ENCODE measurements around the gene TUBB3. TPM values are rescaled to one million over a fixed set of nuclear protein-coding genes. Genes with fewer than 3 reads are reported as not detected.

TUBB3 gene
- total RNA-seq, 1 experiment from 2014 or later = 52.1 TPM

GRCh38 chr16:89922477-89922883 lies 662 bp upstream of the TUBB3 start:
- Mint-ChIP-seq H3K9me3 (ENCODE audit: low read depth, unreplicated experiment) (no peaks in the 10 kb centered on the region), H3K4me3 (ENCODE audit: low read depth, unreplicated experiment) (peak overlapping the region; percentile 76), H3K27me3 (ENCODE audit: unreplicated experiment) (no peaks in the 10 kb centered on the region), H3K27ac (ENCODE audit: unreplicated experiment) (peak overlapping the region; percentile 88), H3K36me3 (ENCODE audit: insufficient read depth, unreplicated experiment) (peaks cover 87% of the 10 kb centered on the region), H3K4me1 (ENCODE audit: low read depth, unreplicated experiment) (peaks cover 24% of the 10 kb centered on the region)
- CTCF ChIA-PET = interaction anchor here (1.0 to 1.9 kb wide), 8 partner anchors 12 to 222 kb away, joined by 3 to 9 read pairs (median 4); partner anchors contain the start of gene TCF25
- peak; percentile 85 for DNase-seq
- intact Hi-C loops (cut with micrococcal nuclease; ENCODE audit: unreplicated experiment) = no loop called here
- no TSS peak for BruUV-seq (replicated peaks)
- TF ChIP-seq CTCF (IDR thresholded peaks at IDR 0.05; ENCODE audit: unreplicated experiment) = no peak

GRCh38 chr16:89923640-89924296 lies 626 bp downstream of the TUBB3 start:
- no peak for DNase-seq
- H3K9me3 Mint-ChIP-seq (ENCODE audit: low read depth, unreplicated experiment) = no peaks in the 10 kb centered on the region
- peaks cover 78% of the 10 kb centered on the region for H3K36me3 Mint-ChIP-seq (ENCODE audit: insufficient read depth, unreplicated experiment)
- peak overlapping the region; percentile 76 for H3K4me3 Mint-ChIP-seq (ENCODE audit: low read depth, unreplicated experiment)
- intact Hi-C loops (cut with micrococcal nuclease; ENCODE audit: unreplicated experiment) = no loop called here
- CTCF ChIA-PET = interaction anchor here (0.6 to 1.9 kb wide), 5 partner anchors 16 to 224 kb away, joined by 3 to 4 read pairs (median 3); partner anchors contain the start of gene TCF25
- TF ChIP-seq CTCF (IDR thresholded peaks at IDR 0.05; ENCODE audit: unreplicated experiment) = no peak
- H3K27ac Mint-ChIP-seq (ENCODE audit: unreplicated experiment) = peak overlapping the region; percentile 88
- BruUV-seq (replicated peaks) = TSS peak; percentile 13
- no peaks in the 10 kb centered on the region for H3K27me3 Mint-ChIP-seq (ENCODE audit: unreplicated experiment)
- H3K4me1 Mint-ChIP-seq (ENCODE audit: low read depth, unreplicated experiment) = peaks cover 11% of the 10 kb centered on the region

GRCh38 chr16:89924297-89924924 lies 1.3 kb downstream of the TUBB3 start:
- Mint-ChIP-seq H3K36me3 (ENCODE audit: insufficient read depth, unreplicated experiment) (peaks cover 71% of the 10 kb centered on the region), H3K27ac (ENCODE audit: unreplicated experiment) (peak overlapping the region; percentile 88), H3K27me3 (ENCODE audit: unreplicated experiment) (no peaks in the 10 kb centered on the region), H3K9me3 (ENCODE audit: low read depth, unreplicated experiment) (no peaks in the 10 kb centered on the region), H3K4me1 (ENCODE audit: low read depth, unreplicated experiment) (peaks cover 8% of the 10 kb centered on the region), H3K4me3 (ENCODE audit: low read depth, unreplicated experiment) (peak overlapping the region; percentile 76)
- CTCF ChIA-PET = interaction anchor here (0.6 to 1.5 kb wide), 3 partner anchors 17 to 224 kb away, joined by 3 to 4 read pairs (median 3); no protein-coding TSS in a partner anchor
- no TSS peak for BruUV-seq (replicated peaks)
- peak; percentile 43 for DNase-seq
- no peak for TF ChIP-seq CTCF (IDR thresholded peaks at IDR 0.05; ENCODE audit: unreplicated experiment)
- intact Hi-C loops (cut with micrococcal nuclease; ENCODE audit: unreplicated experiment) = no loop called here

GRCh38 chr16:89924925-89925307 lies 1.8 kb downstream of the TUBB3 start:
- peak overlapping the region; percentile 76 for H3K4me3 Mint-ChIP-seq (ENCODE audit: low read depth, unreplicated experiment)
- H3K27ac Mint-ChIP-seq (ENCODE audit: unreplicated experiment) = no peak overlapping the region
- TF ChIP-seq CTCF (IDR thresholded peaks at IDR 0.05; ENCODE audit: unreplicated experiment) = no peak
- H3K4me1 Mint-ChIP-seq (ENCODE audit: low read depth, unreplicated experiment) = peaks cover 8% of the 10 kb centered on the region
- H3K27me3 Mint-ChIP-seq (ENCODE audit: unreplicated experiment) = no peaks in the 10 kb centered on the region
- CTCF ChIA-PET = interaction anchor here (1.2 to 1.5 kb wide), 2 partner anchors 22 to 225 kb away, joined by 3 read pairs; no protein-coding TSS in a partner anchor
- DNase-seq = no peak
- peaks cover 66% of the 10 kb centered on the region for H3K36me3 Mint-ChIP-seq (ENCODE audit: insufficient read depth, unreplicated experiment)
- no peaks in the 10 kb centered on the region for H3K9me3 Mint-ChIP-seq (ENCODE audit: low read depth, unreplicated experiment)
- BruUV-seq (replicated peaks) = no TSS peak
- intact Hi-C loops (cut with micrococcal nuclease; ENCODE audit: unreplicated experiment) = no loop called here
